Parathyroid adenoma (tissue), 2 donors: Measurements from ENCODE around the gene ADCY10.

Experiments used
- H2AFZ ChIP-seq: fragments of 300-600 bp; sonication (generic); one replicate; pipeline ENCODE4 v1.7.0; 2017; ENCODE audit warnings: antibody characterized with exemption, mild to moderate bottlenecking
- H3K27ac ChIP-seq: fragments of 300-600 bp; sonication (generic); one replicate; pipeline ENCODE4 v1.7.0; 2017
- H3K27me3 ChIP-seq: fragments of 300-600 bp; sonication (generic); one replicate; pipeline ENCODE4 v1.7.0; 2017; ENCODE audit warnings: low read length; ENCODE audit not compliant: control insufficient read depth, insufficient read depth
- H3K36me3 ChIP-seq: fragments of 300-600 bp; sonication (generic); one replicate; pipeline ENCODE4 v1.7.0; 2017; ENCODE audit warnings: low read length; ENCODE audit not compliant: control insufficient read depth, insufficient read depth
- H3K4me1 ChIP-seq: fragments of 300-600 bp; sonication (generic); one replicate; pipeline ENCODE4 v1.7.0; 2017; ENCODE audit warnings: control low read depth
- H3K4me2 ChIP-seq: fragments of 300-600 bp; sonication (generic); one replicate; pipeline ENCODE4 v1.7.0; 2017; ENCODE audit warnings: low read length
- H3K4me3 ChIP-seq: fragments of 300-600 bp; sonication (generic); one replicate; pipeline ENCODE4 v1.7.0; 2017; ENCODE audit warnings: low read depth, low read length
- H3K79me2 ChIP-seq: fragments of 300-600 bp; sonication (generic); one replicate; pipeline ENCODE4 v1.7.0; 2017; ENCODE audit warnings: control low read depth
- H3K9ac ChIP-seq: fragments of 300-600 bp; sonication (generic); one replicate; pipeline ENCODE4 v1.7.0; 2017; ENCODE audit warnings: mild to moderate bottlenecking
- H3K9me3 ChIP-seq: fragments of 300-600 bp; sonication (generic); one replicate; pipeline ENCODE4 v1.7.0; 2017; ENCODE audit warnings: low read length; ENCODE audit not compliant: control insufficient read depth
- TF ChIP-seq, protein P1 (sequence below): fragments of 300-600 bp; sonication (generic); IDR thresholded peaks from one replicate; pipeline ENCODE4 v1.7.0; 2017; ENCODE audit warnings: antibody characterized with exemption, mild to moderate bottlenecking
- donor health status: primary hyperparathyroidism.

The ADCY10 gene

DNA sequence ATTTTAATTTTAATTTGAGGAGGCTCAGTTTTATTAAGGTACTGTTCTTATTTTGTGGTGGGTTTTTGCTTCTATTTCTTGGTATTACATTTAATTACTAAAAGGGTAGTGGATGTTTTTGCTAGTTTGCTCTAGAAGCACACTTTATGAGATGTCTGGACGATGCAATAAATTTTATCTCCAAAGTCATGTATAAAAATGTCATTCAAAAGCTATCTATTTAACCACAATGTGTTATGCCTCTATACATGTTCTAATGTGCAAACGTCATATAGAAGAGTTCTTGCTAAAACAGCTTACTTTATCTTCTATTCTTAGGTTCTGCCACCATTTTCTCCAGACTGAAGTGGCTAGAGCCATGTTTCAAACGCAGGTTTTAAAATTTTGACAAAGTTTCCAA is 35.9 kb upstream of the ADCY10 start:
- no peak overlapping the region for H3K27ac ChIP-seq
- H3K4me2 ChIP-seq, result no peak overlapping the region
- H3K9ac ChIP-seq, result no peak overlapping the region
- no peak overlapping the region for H3K4me3 ChIP-seq
- no peaks in the 10 kb centered on the region for H3K36me3 ChIP-seq
- TF ChIP-seq, protein P1, sequence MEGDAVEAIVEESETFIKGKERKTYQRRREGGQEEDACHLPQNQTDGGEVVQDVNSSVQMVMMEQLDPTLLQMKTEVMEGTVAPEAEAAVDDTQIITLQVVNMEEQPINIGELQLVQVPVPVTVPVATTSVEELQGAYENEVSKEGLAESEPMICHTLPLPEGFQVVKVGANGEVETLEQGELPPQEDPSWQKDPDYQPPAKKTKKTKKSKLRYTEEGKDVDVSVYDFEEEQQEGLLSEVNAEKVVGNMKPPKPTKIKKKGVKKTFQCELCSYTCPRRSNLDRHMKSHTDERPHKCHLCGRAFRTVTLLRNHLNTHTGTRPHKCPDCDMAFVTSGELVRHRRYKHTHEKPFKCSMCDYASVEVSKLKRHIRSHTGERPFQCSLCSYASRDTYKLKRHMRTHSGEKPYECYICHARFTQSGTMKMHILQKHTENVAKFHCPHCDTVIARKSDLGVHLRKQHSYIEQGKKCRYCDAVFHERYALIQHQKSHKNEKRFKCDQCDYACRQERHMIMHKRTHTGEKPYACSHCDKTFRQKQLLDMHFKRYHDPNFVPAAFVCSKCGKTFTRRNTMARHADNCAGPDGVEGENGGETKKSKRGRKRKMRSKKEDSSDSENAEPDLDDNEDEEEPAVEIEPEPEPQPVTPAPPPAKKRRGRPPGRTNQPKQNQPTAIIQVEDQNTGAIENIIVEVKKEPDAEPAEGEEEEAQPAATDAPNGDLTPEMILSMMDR, result no peak
- H2AFZ ChIP-seq, result no peak overlapping the region
- H3K9me3 ChIP-seq, result no peaks in the 10 kb centered on the region
- H3K4me1 ChIP-seq, result no peaks in the 10 kb centered on the region
- peaks cover 4% of the 10 kb centered on the region for H3K79me2 ChIP-seq
- no peaks in the 10 kb centered on the region for H3K27me3 ChIP-seq

DNA sequence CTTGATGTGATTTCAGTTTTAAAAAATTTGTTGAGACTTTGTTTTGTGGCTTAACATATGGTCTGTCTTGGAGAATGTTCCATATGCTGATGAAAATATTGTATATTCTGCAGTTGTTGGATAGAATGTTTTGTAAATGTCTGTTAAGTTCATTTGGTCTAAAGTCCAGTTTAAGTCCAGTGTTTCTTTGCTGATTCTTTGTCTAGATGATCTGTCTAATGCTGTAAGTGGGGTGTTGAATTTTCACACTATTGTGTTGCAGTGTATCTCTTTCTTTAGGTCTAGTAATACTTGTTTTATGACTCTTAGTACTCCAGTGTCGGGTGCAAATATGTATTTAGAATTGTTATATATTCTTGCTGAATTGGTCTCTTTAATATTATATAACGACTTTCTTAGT is 33.8 kb upstream of the ADCY10 start:
- Histone ChIP-seq H3K9ac (no peak overlapping the region), H3K79me2 (peaks cover 10% of the 10 kb centered on the region), H3K27ac (no peak overlapping the region), H3K9me3 (no peaks in the 10 kb centered on the region), H3K4me1 (no peaks in the 10 kb centered on the region), H3K36me3 (no peaks in the 10 kb centered on the region), H2AFZ (no peak overlapping the region), H3K27me3 (no peaks in the 10 kb centered on the region), H3K4me2 (no peak overlapping the region), H3K4me3 (no peak overlapping the region)
- TF ChIP-seq, protein P1, result no peak

DNA sequence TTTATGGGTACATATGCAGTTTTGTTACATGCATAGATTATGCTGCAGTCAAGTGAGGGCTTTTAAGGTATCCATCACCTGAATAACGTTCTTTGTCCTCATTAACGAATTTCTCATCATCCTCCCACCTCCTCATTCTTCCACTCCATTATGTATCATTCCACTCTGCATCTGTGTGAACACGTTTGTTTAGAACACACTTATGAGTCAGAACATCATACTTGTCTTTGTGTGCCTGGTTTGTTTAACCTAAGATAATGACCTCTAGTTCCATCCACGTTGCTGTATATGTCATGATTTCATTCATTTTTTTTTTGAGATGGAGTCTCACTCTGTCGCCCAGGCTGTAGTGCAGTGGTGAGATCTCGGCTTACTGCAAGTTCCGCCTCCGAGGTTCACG is 29.6 kb upstream of the ADCY10 start:
- no peak overlapping the region for H3K4me3 ChIP-seq
- no peak overlapping the region for H3K27ac ChIP-seq
- H3K27me3 ChIP-seq, result no peaks in the 10 kb centered on the region
- H3K4me2 ChIP-seq, result no peak overlapping the region
- no peak overlapping the region for H3K9ac ChIP-seq
- no peak overlapping the region for H2AFZ ChIP-seq
- no peaks in the 10 kb centered on the region for H3K4me1 ChIP-seq
- TF ChIP-seq, protein P1, result no peak
- no peaks in the 10 kb centered on the region for H3K9me3 ChIP-seq
- no peaks in the 10 kb centered on the region for H3K36me3 ChIP-seq
- peaks cover 10% of the 10 kb centered on the region for H3K79me2 ChIP-seq

DNA sequence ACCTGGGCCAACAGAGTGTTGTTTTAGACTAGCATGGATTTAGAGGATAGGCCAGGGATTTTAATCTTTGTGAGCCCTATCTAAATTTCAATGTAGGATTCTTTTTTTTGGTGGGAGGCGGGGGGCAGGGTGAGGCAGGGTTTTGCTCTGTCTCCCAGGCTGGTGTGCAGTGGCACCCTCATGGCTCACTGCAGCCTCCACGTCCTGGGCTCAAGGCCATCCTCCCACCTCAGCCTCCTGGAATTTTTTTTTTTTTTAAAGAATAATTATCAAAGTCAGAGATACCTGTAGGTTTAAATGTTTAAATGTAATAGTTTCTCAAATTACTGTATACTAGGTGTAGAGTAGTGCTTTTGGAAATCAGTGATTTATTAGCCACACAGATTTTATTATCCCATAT is 26.3 kb upstream of the ADCY10 start:
- H3K27ac ChIP-seq, result no peak overlapping the region
- H2AFZ ChIP-seq, result no peak overlapping the region
- no peak overlapping the region for H3K4me2 ChIP-seq
- H3K9me3 ChIP-seq, result no peaks in the 10 kb centered on the region
- H3K4me1 ChIP-seq, result no peaks in the 10 kb centered on the region
- no peak overlapping the region for H3K9ac ChIP-seq
- H3K4me3 ChIP-seq, result no peak overlapping the region
- no peaks in the 10 kb centered on the region for H3K27me3 ChIP-seq
- H3K36me3 ChIP-seq, result no peaks in the 10 kb centered on the region
- peaks cover 9% of the 10 kb centered on the region for H3K79me2 ChIP-seq
- TF ChIP-seq, protein P1, result no peak

DNA sequence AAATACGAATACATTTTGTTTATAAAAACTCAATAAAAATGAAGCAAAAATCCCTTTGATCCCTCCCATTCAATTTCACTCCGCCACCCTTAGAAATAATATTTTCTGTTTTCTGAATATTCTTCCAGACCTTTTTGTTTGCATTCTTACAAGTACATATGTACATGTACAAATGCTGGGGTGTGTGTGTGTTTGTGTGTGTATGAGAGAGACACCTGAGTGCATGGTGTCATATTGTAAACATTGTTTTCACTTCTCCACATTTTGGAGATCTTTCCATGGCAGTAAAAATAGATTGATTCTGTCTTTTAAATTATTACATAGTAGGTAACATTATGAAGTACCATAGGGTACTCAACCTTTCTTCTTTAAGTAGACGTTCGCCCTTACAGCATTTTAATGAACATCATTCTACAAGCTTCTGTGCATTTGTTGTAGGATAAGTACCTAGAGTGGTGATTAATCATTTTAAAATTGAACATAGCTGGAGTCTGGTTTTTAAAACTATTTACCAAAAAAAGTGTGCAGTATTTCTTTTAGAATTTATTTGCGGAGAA is 24.2 kb upstream of the ADCY10 start:
- Histone ChIP-seq H3K9me3 (no peaks in the 10 kb centered on the region), H3K4me3 (peak overlapping the region; percentile 80), H3K9ac (no peak overlapping the region), H3K27ac (no peak overlapping the region), H3K4me1 (no peaks in the 10 kb centered on the region), H3K27me3 (no peaks in the 10 kb centered on the region), H3K4me2 (peak overlapping the region; percentile 87), H3K36me3 (no peaks in the 10 kb centered on the region), H2AFZ (no peak overlapping the region), H3K79me2 (peaks cover 9% of the 10 kb centered on the region)
- TF ChIP-seq, protein P1, result no peak
